Smooth muscle cell (in vitro differentiated cells): Measurements from ENCODE around the gene DCTN2. TPM values are rescaled to one million over a fixed set of nuclear protein-coding genes. Genes with fewer than 3 reads are reported as not detected.

ENCODE experiments used
- DNase-seq: peaks from one replicate; lab custom pipeline; 2025; ENCODE audit not compliant: unreplicated experiment; lab: John Stamatoyannopoulos, UW
- H2AFZ ChIP-seq: fragments of 200-600 bp; sonication (generic); 2 replicates; pipeline ENCODE4 v1.6.0; 2016; ENCODE audit warnings: antibody characterized with exemption, low read depth, mild to moderate bottlenecking
- H3F3A ChIP-seq: fragments of 200-600 bp; sonication (generic); 2 replicates; pipeline ENCODE4 v1.6.0; 2017; ENCODE audit warnings: antibody characterized with exemption, low read depth
- H3K27ac ChIP-seq: fragments of 200-600 bp; sonication (generic); 2 replicates; pipeline ENCODE4 v1.5.1; 2016; ENCODE audit warnings: low read depth, mild to moderate bottlenecking
- H3K27me3 ChIP-seq: fragments of 200-600 bp; sonication (generic); 2 replicates; pipeline ENCODE4 v1.6.1; 2016; ENCODE audit warnings: low read depth, mild to moderate bottlenecking
- H3K36me3 ChIP-seq: fragments of 200-600 bp; sonication (generic); 2 replicates; pipeline ENCODE4 v1.5.1; 2016; ENCODE audit warnings: low read depth
- H3K4me1 ChIP-seq: fragments of 200-600 bp; sonication (generic); 2 replicates; pipeline ENCODE4 v1.5.1; 2016; ENCODE audit warnings: low read depth
- H3K4me2 ChIP-seq: fragments of 200-600 bp; sonication (generic); 2 replicates; pipeline ENCODE4 v1.6.0; 2016; ENCODE audit warnings: mild to moderate bottlenecking
- H3K4me3 ChIP-seq: fragments of 200-600 bp; sonication (generic); 2 replicates; pipeline ENCODE4 v1.5.1; 2016; ENCODE audit warnings: mild to moderate bottlenecking
- H3K79me2 ChIP-seq: fragments of 200-600 bp; sonication (generic); 2 replicates; pipeline ENCODE4 v1.6.0; 2016; ENCODE audit warnings: low read depth, mild to moderate bottlenecking
- H3K9ac ChIP-seq: fragments of 200-600 bp; sonication (generic); 2 replicates; pipeline ENCODE4 v1.6.0; 2016; ENCODE audit warnings: low read depth
- H3K9me3 ChIP-seq: fragments of 200-600 bp; sonication (generic); replicated peaks from 2 replicates; pipeline ENCODE4 v1.5.1; 2016; ENCODE audit warnings: low read depth
- H4K20me1 ChIP-seq: fragments of 200-600 bp; sonication (generic); 2 replicates; pipeline ENCODE4 v1.6.0; 2016; ENCODE audit warnings: low read depth
- WGBS: methylation state at CpG from one replicate; pipeline ENCODE4 v1.1.7; 2016; ENCODE audit warnings: low lambda C conversion rate; 5-methylcytosine and 5-hydroxymethylcytosine counted together
- polyA plus RNA-seq: library from polyadenylated mRNA; unstranded; fragments of >200 nt; fragmentation: Nextera tagmentation; extraction: Ambion mirVana; gene quantifications from 2 replicates; pipeline ENCODE4 v1.2.1, GENCODE V29; 2016
- total RNA-seq: library from RNA; depleted of rRNA; stranded (reverse); fragments of >200 nt; gene quantifications from 2 replicates; pipeline ENCODE4 v1.2.3, GENCODE V29; 2014
- TF ChIP-seq, protein P1 (sequence below): fragments of 200-600 bp; sonication (generic); IDR thresholded peaks from 2 replicates; pipeline ENCODE4 v1.5.1; 2017; ENCODE audit warnings: borderline replicate concordance, mild to moderate bottlenecking, antibody characterized with exemption; ENCODE audit not compliant: insufficient read depth, poor library complexity, severe bottlenecking

The DCTN2 gene
- total and polyA plus RNA-seq, 2 experiments from 2014 or later: 107 to 119 TPM

DNA sequence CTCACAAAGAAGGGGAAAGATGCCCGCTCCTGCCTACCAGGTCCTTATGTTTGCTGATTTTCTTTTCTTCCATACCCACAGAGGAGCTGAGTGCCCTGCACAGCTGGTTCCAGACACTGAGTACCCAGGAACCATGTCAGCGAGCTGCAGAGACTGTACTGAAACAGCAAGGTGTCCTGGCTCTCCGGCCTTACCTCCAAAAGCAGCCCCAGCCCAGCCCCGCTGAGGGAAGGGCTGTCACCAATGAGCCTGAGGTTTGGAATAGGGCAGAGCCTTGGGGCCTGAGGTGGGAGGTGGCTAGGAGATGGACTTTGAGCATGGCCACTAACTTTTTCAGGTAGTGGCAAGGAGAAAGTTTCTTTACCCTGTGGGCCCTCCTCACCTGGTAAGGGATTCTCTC, 56.9 kb downstream of the DCTN2 start:
- DNase-seq: no peak
- no peaks in the 10 kb centered on the region for H3K27me3 ChIP-seq
- no peak overlapping the region for H2AFZ ChIP-seq
- peaks cover 11% of the 10 kb centered on the region for H3K4me1 ChIP-seq
- no peaks in the 10 kb centered on the region for H3F3A ChIP-seq
- H3K36me3 ChIP-seq: peaks cover 13% of the 10 kb centered on the region
- TF ChIP-seq, protein P1, sequence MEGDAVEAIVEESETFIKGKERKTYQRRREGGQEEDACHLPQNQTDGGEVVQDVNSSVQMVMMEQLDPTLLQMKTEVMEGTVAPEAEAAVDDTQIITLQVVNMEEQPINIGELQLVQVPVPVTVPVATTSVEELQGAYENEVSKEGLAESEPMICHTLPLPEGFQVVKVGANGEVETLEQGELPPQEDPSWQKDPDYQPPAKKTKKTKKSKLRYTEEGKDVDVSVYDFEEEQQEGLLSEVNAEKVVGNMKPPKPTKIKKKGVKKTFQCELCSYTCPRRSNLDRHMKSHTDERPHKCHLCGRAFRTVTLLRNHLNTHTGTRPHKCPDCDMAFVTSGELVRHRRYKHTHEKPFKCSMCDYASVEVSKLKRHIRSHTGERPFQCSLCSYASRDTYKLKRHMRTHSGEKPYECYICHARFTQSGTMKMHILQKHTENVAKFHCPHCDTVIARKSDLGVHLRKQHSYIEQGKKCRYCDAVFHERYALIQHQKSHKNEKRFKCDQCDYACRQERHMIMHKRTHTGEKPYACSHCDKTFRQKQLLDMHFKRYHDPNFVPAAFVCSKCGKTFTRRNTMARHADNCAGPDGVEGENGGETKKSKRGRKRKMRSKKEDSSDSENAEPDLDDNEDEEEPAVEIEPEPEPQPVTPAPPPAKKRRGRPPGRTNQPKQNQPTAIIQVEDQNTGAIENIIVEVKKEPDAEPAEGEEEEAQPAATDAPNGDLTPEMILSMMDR: no peak
- no peak overlapping the region for H3K9ac ChIP-seq
- no peak overlapping the region for H3K4me2 ChIP-seq
- no peak overlapping the region for H3K27ac ChIP-seq
- H3K4me3 ChIP-seq: no peak overlapping the region
- H3K9me3 ChIP-seq: no peaks in the 10 kb centered on the region
- peaks cover 8% of the 10 kb centered on the region for H4K20me1 ChIP-seq
- 96% methylated on average over 4 of the region's 4 CpGs for WGBS
- H3K79me2 ChIP-seq: peaks cover 27% of the 10 kb centered on the region

DNA sequence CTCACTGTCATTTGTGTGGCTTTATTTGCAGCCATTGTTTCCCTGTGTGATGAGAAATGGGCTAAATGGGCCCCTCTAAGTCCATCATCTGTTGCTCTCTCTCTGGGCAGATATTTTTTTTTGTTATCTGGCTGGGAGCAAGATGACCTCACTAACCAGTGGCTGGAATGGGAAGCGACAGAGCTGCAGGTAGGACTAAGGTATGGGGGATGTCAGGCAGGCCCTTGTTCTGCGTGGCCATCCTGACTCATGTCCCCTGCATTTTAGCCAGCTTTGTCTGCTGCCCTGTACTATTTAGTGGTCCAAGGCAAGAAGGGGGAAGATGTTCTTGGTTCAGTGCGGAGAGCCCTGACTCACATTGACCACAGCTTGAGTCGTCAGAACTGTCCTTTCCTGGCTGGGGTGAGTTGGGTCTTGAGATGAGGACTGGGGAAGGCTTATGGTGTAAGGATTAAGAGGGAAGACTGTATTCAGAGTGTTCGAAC, 57.8 kb downstream of the DCTN2 start:
- Histone ChIP-seq H3K27ac (peak overlapping the region; percentile 61), H3K9ac (peak overlapping the region; percentile 90), H3K79me2 (peaks cover 27% of the 10 kb centered on the region), H3K4me2 (peak overlapping the region; percentile 96), H4K20me1 (peaks cover 8% of the 10 kb centered on the region), H3K27me3 (no peaks in the 10 kb centered on the region), H3K36me3 (peaks cover 13% of the 10 kb centered on the region), H2AFZ (no peak overlapping the region), H3K9me3 (no peaks in the 10 kb centered on the region), H3K4me1 (peaks cover 11% of the 10 kb centered on the region), H3F3A (no peaks in the 10 kb centered on the region), H3K4me3 (peak overlapping the region; percentile 89)
- no peak for DNase-seq
- TF ChIP-seq, protein P1: no peak
- 74% methylated on average over 5 of the region's 5 CpGs for WGBS

DNA sequence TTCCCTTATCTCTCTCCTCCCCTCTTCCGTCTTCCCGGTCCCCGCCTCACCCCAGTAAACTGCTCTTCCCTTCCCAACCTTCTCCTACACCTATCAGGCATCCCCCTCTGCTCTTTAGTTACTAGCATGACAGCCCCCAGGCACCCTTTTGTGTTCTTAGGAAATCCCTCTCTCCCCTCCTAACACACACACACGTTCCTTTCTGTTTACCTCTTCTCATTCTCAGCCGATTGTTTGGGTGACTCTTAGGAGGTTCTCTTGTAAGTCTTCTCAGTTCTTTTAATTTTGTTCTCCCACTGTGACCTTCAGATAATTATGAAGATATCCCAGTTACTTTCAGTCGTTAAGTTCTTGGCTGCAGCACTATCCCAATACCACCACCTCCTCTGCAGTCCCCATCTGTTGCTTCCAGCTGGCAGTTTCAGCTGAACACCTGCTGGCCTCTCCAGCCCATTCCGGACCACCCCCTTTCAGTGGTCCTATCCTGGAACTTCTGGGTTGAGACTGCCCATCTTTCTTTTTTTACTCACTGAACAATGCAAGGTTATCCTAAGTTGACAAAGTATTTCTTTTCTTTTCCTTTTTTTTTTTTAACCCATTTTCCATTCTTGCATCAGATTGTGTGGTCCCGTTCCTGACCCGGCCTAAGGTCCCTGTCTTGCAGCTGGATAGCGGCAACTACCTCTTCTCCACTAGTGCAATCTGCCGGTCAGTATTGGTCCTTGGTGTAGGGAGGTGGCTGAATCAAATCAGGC, 58.4 kb downstream of the DCTN2 start:
- Histone ChIP-seq H2AFZ (peak overlapping the region; percentile 20), H3K27me3 (no peaks in the 10 kb centered on the region), H3K36me3 (peaks cover 13% of the 10 kb centered on the region), H3K4me3 (peak overlapping the region; percentile 89), H3K4me1 (peaks cover 11% of the 10 kb centered on the region), H3K4me2 (peak overlapping the region; percentile 96), H3F3A (no peaks in the 10 kb centered on the region), H3K9me3 (no peaks in the 10 kb centered on the region), H3K79me2 (peaks cover 27% of the 10 kb centered on the region), H3K27ac (peak overlapping the region; percentile 61), H3K9ac (peak overlapping the region; percentile 90), H4K20me1 (peaks cover 5% of the 10 kb centered on the region)
- WGBS: 33% methylated on average over 11 of the region's 11 CpGs
- no peak for DNase-seq
- TF ChIP-seq, protein P1: no peak
